ENCODE results near the gene PTER.

Gene PTER

DNA sequence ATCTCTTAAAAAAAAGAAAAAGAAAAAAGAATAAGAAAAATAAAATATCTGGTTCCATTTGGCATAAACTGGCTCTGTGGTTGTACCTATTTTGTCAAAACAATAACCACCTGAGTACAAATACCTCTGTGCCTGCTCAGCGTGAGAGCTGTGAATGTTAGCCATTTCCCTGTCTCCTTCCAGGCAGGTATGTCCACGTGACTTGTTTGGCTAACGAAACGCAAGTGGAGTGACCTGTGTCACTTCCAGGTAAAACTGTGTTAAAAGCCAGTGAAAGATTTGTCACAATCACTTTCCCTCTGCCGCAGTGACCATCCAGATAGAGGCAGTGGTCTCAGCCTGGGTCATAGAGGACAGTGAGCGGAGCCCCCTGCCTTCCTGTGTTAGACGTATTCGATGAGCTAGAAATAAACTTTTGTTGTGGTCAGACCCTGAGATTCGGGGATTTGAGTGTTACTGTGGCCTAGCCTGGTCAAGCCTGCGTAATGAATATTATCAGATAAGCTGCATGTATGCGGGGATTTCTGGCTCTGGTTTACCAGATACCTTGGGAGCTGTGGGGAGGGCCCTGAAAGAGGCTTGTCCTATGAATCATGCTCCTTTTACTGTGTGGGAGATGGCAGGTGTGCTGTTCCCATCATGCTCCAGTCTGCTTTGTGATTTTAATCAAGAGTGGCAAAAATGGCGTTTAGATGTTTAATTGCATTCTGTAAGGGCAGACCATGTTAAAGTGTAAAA is 3.8 kb downstream of the PTER start:
- DNase-seq (ENCODE audit: low spot score): no peak
- Histone ChIP-seq H3K4me1 (ENCODE audit: control insufficient read depth in 2 of 2, insufficient read depth in 1 of 2, low read depth in 1 of 2, low read length in 2 of 2) (peaks cover 3% of the 10 kb centered on the region in 2 donors), H3K79me1 (ENCODE audit: low read depth, low read length) (peaks cover under 1% of the 10 kb centered on the region), H2AFZ (ENCODE audit: low read length) (no peak overlapping the region), H3K4me3 (ENCODE audit: low read length in 2 of 2) (no peak overlapping the region), H2AK5ac (ENCODE audit: low read depth, low read length) (no peak overlapping the region), H3K23ac (ENCODE audit: low read depth, low read length, poor library complexity) (no peak overlapping the region), H3K4ac (ENCODE audit: low read length) (no peak overlapping the region), H4K91ac (ENCODE audit: low read depth, low read length, poor library complexity) (no peak overlapping the region), H3K9ac (ENCODE audit: low read depth, low read length, poor library complexity) (no peak overlapping the region), H3K4me2 (ENCODE audit: insufficient read depth, low read length, poor library complexity, severe bottlenecking) (no peak overlapping the region), H2BK5ac (ENCODE audit: low read length) (no peak overlapping the region), H3K9me3 (replicated peaks in 1 of 2; ENCODE audit: control insufficient read depth in 2 of 2, insufficient read depth in 1 of 2, low read depth in 1 of 2, low read length in 2 of 2) (no peaks in the 10 kb centered on the region), H2BK120ac (ENCODE audit: low read depth, low read length) (no peak overlapping the region), H3K27ac (replicated peaks; ENCODE audit: low read length) (no peak overlapping the region), H3K18ac (ENCODE audit: low read length) (no peak overlapping the region), H2BK15ac (ENCODE audit: low read length) (no peak overlapping the region), H3K36me3 (replicated peaks in 1 of 2; ENCODE audit: control insufficient read depth in 2 of 2, insufficient read depth in 2 of 2, low read length in 2 of 2) (no peaks in the 10 kb centered on the region), H4K8ac (ENCODE audit: low read depth, low read length) (no peak overlapping the region), H3K14ac (ENCODE audit: low read length) (no peak overlapping the region), H3K27me3 (ENCODE audit: control insufficient read depth in 3 of 3, insufficient read depth in 3 of 3, low read depth in 1 of 3, low read length in 3 of 3) (peaks cover 0 to 10% (median 0%) of the 10 kb centered on the region in 3 experiments), H2BK12ac (ENCODE audit: low read length) (no peak overlapping the region)
- WGBS, 2 donors (ENCODE audit: extremely low coverage in 2 of 2, insufficient read length in 2 of 2, insufficient replicate concordance in 1 of 2): no CpG with 5 or more reads among the region's 12 CpGs

DNA sequence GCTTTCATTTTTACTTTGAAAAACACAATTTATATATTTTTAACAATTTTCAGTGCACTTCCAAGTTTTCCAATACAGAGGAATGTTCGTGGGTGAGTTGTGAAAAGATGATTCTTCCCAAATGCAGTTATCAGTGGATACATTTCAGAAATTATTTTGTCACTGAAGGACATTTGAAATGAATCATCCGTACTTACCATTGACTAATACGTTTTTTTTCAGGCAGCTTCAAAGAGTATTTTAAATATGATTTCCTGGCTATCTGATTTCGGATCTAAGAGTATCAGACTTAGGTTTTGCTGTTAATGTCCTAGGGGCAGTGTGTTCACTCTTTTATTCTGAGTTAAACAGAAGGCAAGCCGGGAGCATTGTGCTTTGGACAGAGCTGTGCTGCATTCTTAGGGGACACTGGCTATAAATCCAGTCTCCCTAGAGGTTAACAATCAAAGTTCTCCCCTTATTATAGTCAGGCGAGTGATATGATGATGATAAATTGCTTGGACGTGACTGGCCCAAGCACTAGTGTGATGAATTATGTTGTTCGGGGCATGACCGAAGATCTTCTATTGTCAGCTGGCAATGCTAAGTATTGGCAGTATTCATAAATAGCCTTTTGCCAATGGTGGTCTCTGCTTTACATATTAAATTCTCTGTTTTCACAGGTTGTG is 4.5 kb downstream of the PTER start:
- Histone ChIP-seq H4K8ac (ENCODE audit: low read depth, low read length) (no peak overlapping the region), H2BK12ac (ENCODE audit: low read length) (no peak overlapping the region), H3K4me2 (ENCODE audit: insufficient read depth, low read length, poor library complexity, severe bottlenecking) (no peak overlapping the region), H2AFZ (ENCODE audit: low read length) (no peak overlapping the region), H3K9ac (ENCODE audit: low read depth, low read length, poor library complexity) (no peak overlapping the region), H3K4me3 (ENCODE audit: low read length in 2 of 2) (no peak overlapping the region), H3K36me3 (replicated peaks in 1 of 2; ENCODE audit: control insufficient read depth in 2 of 2, insufficient read depth in 2 of 2, low read length in 2 of 2) (no peaks in the 10 kb centered on the region), H3K4ac (ENCODE audit: low read length) (no peak overlapping the region), H3K23ac (ENCODE audit: low read depth, low read length, poor library complexity) (no peak overlapping the region), H2BK5ac (ENCODE audit: low read length) (no peak overlapping the region), H3K9me3 (replicated peaks in 1 of 2; ENCODE audit: control insufficient read depth in 2 of 2, insufficient read depth in 1 of 2, low read depth in 1 of 2, low read length in 2 of 2) (no peaks in the 10 kb centered on the region), H2BK120ac (ENCODE audit: low read depth, low read length) (no peak overlapping the region), H3K27ac (replicated peaks; ENCODE audit: low read length) (no peak overlapping the region), H2AK5ac (ENCODE audit: low read depth, low read length) (no peak overlapping the region), H3K4me1 (ENCODE audit: control insufficient read depth in 2 of 2, insufficient read depth in 1 of 2, low read depth in 1 of 2, low read length in 2 of 2) (peaks cover 3 to 4% of the 10 kb centered on the region in 2 donors), H3K79me1 (ENCODE audit: low read depth, low read length) (peaks cover 3% of the 10 kb centered on the region), H3K18ac (ENCODE audit: low read length) (no peak overlapping the region), H2BK15ac (ENCODE audit: low read length) (no peak overlapping the region), H4K91ac (ENCODE audit: low read depth, low read length, poor library complexity) (no peak overlapping the region), H3K27me3 (ENCODE audit: control insufficient read depth in 3 of 3, insufficient read depth in 3 of 3, low read depth in 1 of 3, low read length in 3 of 3) (peaks cover 0 to 3% (median 0%) of the 10 kb centered on the region in 3 experiments), H3K14ac (ENCODE audit: low read length) (no peak overlapping the region)
- WGBS, 2 donors (ENCODE audit: extremely low coverage in 2 of 2, insufficient read length in 2 of 2, insufficient replicate concordance in 1 of 2): no CpG with 5 or more reads among the region's 9 CpGs
- no peak for DNase-seq (ENCODE audit: low spot score)

GRCh38 chr10:16442914-16443313 is 6.1 kb downstream of the PTER start:
- Histone ChIP-seq H3K9me3 (replicated peaks in 1 of 2; ENCODE audit: control insufficient read depth in 2 of 2, insufficient read depth in 1 of 2, low read depth in 1 of 2, low read length in 2 of 2) (no peaks in the 10 kb centered on the region), H3K9ac (ENCODE audit: low read depth, low read length, poor library complexity) (no peak overlapping the region), H3K79me1 (ENCODE audit: low read depth, low read length) (peaks cover 3% of the 10 kb centered on the region), H2BK5ac (ENCODE audit: low read length) (no peak overlapping the region), H3K4me1 (ENCODE audit: control insufficient read depth in 2 of 2, insufficient read depth in 1 of 2, low read depth in 1 of 2, low read length in 2 of 2) (peaks cover 0 to 4% of the 10 kb centered on the region in 2 donors), H3K4me3 (ENCODE audit: low read length in 2 of 2) (no peak overlapping the region), H3K4ac (ENCODE audit: low read length) (no peak overlapping the region), H2BK120ac (ENCODE audit: low read depth, low read length) (no peak overlapping the region), H3K36me3 (replicated peaks in 1 of 2; ENCODE audit: control insufficient read depth in 2 of 2, insufficient read depth in 2 of 2, low read length in 2 of 2) (no peaks in the 10 kb centered on the region), H2AK5ac (ENCODE audit: low read depth, low read length) (no peak overlapping the region), H2BK15ac (ENCODE audit: low read length) (no peak overlapping the region), H3K18ac (ENCODE audit: low read length) (no peak overlapping the region), H4K91ac (ENCODE audit: low read depth, low read length, poor library complexity) (no peak overlapping the region), H3K23ac (ENCODE audit: low read depth, low read length, poor library complexity) (no peak overlapping the region), H3K14ac (ENCODE audit: low read length) (no peak overlapping the region), H3K4me2 (ENCODE audit: insufficient read depth, low read length, poor library complexity, severe bottlenecking) (no peak overlapping the region), H3K27ac (replicated peaks; ENCODE audit: low read length) (no peak overlapping the region), H3K27me3 (ENCODE audit: control insufficient read depth in 3 of 3, insufficient read depth in 3 of 3, low read depth in 1 of 3, low read length in 3 of 3) (no peaks in the 10 kb centered on the region), H4K8ac (ENCODE audit: low read depth, low read length) (no peak overlapping the region), H2BK12ac (ENCODE audit: low read length) (no peak overlapping the region), H2AFZ (ENCODE audit: low read length) (no peak overlapping the region)
- no peak for DNase-seq (ENCODE audit: low spot score)
- WGBS, 2 donors (ENCODE audit: extremely low coverage in 2 of 2, insufficient read length in 2 of 2, insufficient replicate concordance in 1 of 2): no CpG with 5 or more reads among the region's 1 CpG

GRCh38 chr10:16445770-16446469 is 9.1 kb downstream of the PTER start:
- no peak overlapping the region for H2AFZ ChIP-seq (ENCODE audit: low read length)
- peak overlapping the region; percentile 51 for H3K14ac ChIP-seq (ENCODE audit: low read length)

More at GRCh38 chr10:16445770-16446469, 9.1 kb downstream of the PTER start:
- Histone ChIP-seq H3K4me2 (ENCODE audit: insufficient read depth, low read length, poor library complexity, severe bottlenecking) (no peak overlapping the region), H3K9ac (ENCODE audit: low read depth, low read length, poor library complexity) (no peak overlapping the region), H4K8ac (ENCODE audit: low read depth, low read length) (no peak overlapping the region), H2BK5ac (ENCODE audit: low read length) (no peak overlapping the region), H3K9me3 (replicated peaks in 1 of 2; ENCODE audit: control insufficient read depth in 2 of 2, insufficient read depth in 1 of 2, low read depth in 1 of 2, low read length in 2 of 2) (no peaks in the 10 kb centered on the region), H2BK120ac (ENCODE audit: low read depth, low read length) (no peak overlapping the region), H3K23ac (ENCODE audit: low read depth, low read length, poor library complexity) (no peak overlapping the region), H3K4me3 (ENCODE audit: low read length in 2 of 2) (peak overlapping the region in 1 of 2 donors; percentile 13), H3K4me1 (ENCODE audit: control insufficient read depth in 2 of 2, insufficient read depth in 1 of 2, low read depth in 1 of 2, low read length in 2 of 2) (peaks cover 0 to 1% of the 10 kb centered on the region in 2 donors), H2BK12ac (ENCODE audit: low read length) (no peak overlapping the region), H3K79me1 (ENCODE audit: low read depth, low read length) (peaks cover 3% of the 10 kb centered on the region), H2AK5ac (ENCODE audit: low read depth, low read length) (no peak overlapping the region), H4K91ac (ENCODE audit: low read depth, low read length, poor library complexity) (no peak overlapping the region), H3K4ac (ENCODE audit: low read length) (no peak overlapping the region), H3K27me3 (ENCODE audit: control insufficient read depth in 3 of 3, insufficient read depth in 3 of 3, low read depth in 1 of 3, low read length in 3 of 3) (no peaks in the 10 kb centered on the region), H3K27ac (replicated peaks; ENCODE audit: low read length) (no peak overlapping the region), H3K18ac (ENCODE audit: low read length) (peak overlapping the region; percentile 8), H2BK15ac (ENCODE audit: low read length) (no peak overlapping the region), H3K36me3 (replicated peaks in 1 of 2; ENCODE audit: control insufficient read depth in 2 of 2, insufficient read depth in 2 of 2, low read length in 2 of 2) (no peaks in the 10 kb centered on the region)
- DNase-seq (ENCODE audit: low spot score): no peak
- WGBS, 2 donors (ENCODE audit: extremely low coverage in 2 of 2, insufficient read length in 2 of 2, insufficient replicate concordance in 1 of 2): no CpG with 5 or more reads among the region's 9 CpGs
